ENCODE data around the gene TMC7.
"Not testable (repeated sequence)": the region's sequence is repeated elsewhere in the genome, so short reads cannot be mapped to it uniquely, and the experiment has no call there.

Gene TMC7

DNA sequence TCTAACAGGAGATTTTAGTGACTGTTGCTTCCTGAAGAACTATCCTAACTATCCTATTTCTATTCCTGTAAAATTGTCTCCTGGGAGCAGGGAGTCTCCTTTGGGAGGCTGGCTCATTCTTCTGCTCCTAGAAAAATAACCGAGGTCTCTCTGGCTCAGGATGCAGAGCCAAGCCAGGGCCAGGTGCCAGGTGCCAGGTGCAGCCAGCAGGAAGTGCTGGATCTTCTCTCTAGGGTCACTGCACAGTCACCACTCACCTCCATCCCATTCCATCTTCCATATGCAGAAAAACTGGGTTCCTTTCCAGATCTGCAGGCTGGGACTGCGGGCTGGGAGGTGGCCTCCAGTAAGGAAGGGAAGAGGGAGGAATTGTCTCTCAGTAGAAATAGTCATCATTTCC is 3.8 kb upstream of the TMC7 start:
- no peak for DNase-seq (ENCODE audit: low read depth)

DNA sequence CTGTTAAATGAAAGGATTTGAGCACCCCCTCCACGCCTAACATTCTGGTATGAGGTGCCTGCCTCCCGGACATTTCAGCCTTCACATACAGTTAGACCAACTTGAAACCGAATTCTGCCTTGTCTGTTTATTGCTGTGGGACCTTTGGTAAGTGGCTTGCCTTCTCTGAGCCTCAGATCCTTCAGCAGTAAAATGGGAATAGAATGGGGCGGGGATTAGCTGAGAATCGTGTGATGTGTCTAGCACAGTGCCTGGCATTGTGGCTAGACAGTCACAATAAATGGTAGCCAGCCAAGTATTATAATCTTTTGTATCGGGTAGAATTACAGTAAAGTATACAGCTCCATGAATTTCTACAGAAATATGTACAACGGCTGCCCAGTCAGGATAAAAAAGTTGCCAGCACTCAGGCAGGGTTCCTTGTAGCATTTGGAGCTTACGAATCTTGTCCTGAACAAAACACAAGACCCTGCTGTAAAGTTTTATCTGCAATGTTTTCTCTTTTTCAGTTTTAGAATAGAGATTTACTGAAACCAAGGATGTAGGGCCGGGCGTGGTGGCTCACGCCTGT is 786 bp downstream of the TMC7 start:
- no peak for DNase-seq (ENCODE audit: low read depth)

GRCh38 chr16:18985256-18985655 is 1.5 kb downstream of the TMC7 start:
- not testable (repeated sequence) for DNase-seq (ENCODE audit: low read depth)

GRCh38 chr16:18991731-18992130 is 8.0 kb downstream of the TMC7 start:
- not testable (repeated sequence) for DNase-seq (ENCODE audit: low read depth)

- not testable (repeated sequence) for DNase-seq (ENCODE audit: low read depth)
These were observed 9.8 kb downstream of the TMC7 start for GRCh38 chr16:18993531-18993930.

DNA sequence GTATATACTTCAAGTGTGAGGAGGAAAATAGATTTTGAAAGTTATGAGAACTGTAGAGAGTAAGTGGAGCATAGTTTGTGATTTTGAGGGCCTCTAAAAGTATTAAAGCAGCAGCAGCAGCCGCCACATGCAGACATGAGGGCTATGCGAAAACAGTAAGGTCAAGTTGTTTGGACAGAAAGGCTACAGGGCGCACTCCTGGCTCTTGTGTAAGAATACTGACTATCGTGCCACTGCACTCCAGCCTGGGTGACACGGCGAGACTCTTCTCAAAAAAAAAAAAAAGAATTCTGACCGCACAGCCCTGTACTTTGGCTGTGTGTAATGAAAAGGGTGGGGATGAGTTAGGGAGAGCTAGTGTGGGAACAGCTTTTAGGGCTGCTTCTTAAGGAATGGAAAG is 10.4 kb downstream of the TMC7 start:
- not testable (repeated sequence) for DNase-seq (ENCODE audit: low read depth)

DNA sequence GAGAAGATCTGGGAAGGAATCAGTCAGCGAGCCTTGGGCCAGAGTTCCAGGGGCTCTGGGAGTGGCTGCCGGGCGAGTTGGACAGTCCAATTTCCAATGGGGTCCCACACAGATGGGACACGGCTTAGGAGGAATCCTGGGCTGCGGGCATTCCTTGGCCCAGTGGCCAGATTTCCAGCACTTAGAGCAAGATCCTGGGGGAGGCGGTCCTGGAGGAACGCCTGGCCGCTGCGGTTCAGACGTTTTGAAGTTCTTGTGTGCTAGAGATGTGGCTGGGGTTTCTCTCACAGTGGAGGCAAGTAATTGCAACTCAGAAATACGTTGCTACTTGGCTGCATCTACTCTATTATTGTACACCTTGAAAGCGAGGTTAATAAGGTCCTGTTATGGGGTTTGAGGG is 11.7 kb downstream of the TMC7 start:
- DNase-seq (ENCODE audit: low read depth) = not testable (repeated sequence)

GRCh38 chr16:18996536-18996935 is 12.8 kb downstream of the TMC7 start:
- not testable (repeated sequence) for DNase-seq (ENCODE audit: low read depth)

GRCh38 chr16:18997001-18997400 is 13.3 kb downstream of the TMC7 start:
- DNase-seq (ENCODE audit: low read depth) = not testable (repeated sequence)

DNA sequence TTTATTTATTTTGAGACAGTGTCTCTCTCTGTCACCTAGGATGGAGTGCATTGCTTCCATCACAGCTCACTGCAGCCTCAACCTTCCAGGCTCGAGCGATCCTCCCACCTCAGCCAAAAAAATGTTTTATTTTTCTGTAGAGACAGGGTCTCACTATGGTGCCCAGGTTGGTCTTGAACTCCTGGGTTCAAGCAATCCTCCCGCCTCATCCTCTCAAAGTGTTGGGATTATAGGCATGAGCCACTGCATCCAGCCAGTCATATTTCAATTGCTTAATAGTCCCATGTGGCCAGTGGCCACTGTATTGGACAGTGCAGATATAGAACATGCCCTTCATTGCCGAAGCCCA is 15.3 kb downstream of the TMC7 start:
- no peak for DNase-seq (ENCODE audit: low read depth)

- peak; percentile 15 for DNase-seq (ENCODE audit: low read depth)
These were observed 18.1 kb downstream of the TMC7 start for GRCh38 chr16:19001788-19002187.

- no peak for DNase-seq (ENCODE audit: low read depth)
These were observed 20.2 kb downstream of the TMC7 start for GRCh38 chr16:19003935-19004334.

- DNase-seq (ENCODE audit: low read depth) = no peak
These were observed 22.1 kb downstream of the TMC7 start for GRCh38 chr16:19005561-19006445.

DNA sequence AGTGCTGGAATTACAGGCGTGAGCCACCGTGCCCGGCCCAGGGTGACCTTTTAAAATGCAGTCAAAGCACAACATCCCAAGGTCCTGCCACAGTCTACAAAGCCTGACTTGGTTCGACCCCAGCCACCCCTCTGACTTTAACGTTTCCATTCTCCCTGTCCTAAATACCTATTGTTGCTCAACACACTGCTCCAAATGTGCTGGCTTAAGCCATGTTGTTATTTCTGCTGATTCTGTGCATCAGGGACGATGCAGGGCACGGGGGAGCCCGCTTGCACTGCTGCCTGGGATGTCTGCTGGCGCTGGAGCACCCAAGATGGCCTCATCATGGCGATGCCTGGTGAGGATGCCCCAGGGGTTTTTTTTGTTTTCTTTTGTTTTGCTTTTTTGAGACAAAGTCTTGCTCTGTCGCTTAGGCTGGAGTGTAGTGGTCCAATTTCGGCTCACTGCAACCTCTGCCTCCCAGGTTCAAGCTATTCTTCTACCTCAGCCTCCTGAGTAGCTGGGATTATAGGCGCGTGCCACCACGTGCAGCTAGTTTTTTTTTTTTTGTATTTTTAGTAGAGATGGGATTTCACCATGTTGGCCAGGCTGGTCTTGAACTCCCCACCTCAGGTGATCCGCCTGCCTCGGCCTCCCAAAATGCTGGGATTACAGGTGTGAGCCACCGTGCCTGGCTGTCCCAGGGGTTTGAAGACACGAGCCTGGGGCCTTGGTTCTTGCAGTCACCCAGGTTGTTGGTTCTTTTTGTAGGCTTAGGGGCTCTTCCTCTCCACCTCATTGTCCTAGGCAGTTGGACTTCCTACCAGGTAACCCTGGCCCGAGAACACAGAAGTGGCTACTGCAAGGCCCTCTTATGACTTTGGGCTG is 22.9 kb downstream of the TMC7 start:
- no peak for DNase-seq (ENCODE audit: low read depth)

GRCh38 chr16:19008245-19009169 is 24.8 kb downstream of the TMC7 start:
- DNase-seq (ENCODE audit: low read depth) = peak; percentile 72

DNA sequence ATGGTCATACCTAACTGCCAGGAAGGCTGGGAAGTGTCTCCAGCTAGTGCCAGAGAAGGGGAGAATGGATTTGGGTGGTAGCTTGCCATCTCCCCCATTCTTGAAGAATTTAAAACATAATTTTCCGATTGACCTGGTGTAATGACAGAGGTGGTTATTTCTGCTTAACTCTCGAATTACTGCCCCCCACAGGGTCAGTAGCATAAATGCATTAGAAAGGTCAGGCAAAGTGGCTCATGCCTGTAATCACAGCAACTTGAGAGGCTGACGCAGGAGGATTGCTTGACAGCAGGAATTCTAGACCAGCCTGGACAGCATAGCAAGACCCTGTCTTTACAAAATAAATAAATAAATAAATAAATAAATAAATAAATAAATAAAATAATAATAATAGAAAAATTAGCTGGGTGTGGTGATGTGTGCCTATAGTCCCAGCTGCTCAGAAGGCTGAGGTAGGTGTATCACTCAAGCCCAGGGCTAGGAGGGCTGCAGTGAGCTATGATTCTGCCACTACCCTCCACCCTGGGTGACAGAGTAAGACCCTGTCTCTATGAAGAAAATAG is 27.5 kb downstream of the TMC7 start:
- DNase-seq (ENCODE audit: low read depth) = no peak

- peak; percentile 5 for DNase-seq (ENCODE audit: low read depth)
These were observed 30.7 kb downstream of the TMC7 start for GRCh38 chr16:19014461-19014860.

GRCh38 chr16:19017179-19017578 is 33.4 kb downstream of the TMC7 start:
- no peak for DNase-seq (ENCODE audit: low read depth)

- DNase-seq (ENCODE audit: low read depth) = no peak
These were observed 37.0 kb downstream of the TMC7 start for GRCh38 chr16:19020689-19021088.

- DNase-seq (ENCODE audit: low read depth) = no peak
These were observed 38.0 kb downstream of the TMC7 start for GRCh38 chr16:19021747-19022146.

DNA sequence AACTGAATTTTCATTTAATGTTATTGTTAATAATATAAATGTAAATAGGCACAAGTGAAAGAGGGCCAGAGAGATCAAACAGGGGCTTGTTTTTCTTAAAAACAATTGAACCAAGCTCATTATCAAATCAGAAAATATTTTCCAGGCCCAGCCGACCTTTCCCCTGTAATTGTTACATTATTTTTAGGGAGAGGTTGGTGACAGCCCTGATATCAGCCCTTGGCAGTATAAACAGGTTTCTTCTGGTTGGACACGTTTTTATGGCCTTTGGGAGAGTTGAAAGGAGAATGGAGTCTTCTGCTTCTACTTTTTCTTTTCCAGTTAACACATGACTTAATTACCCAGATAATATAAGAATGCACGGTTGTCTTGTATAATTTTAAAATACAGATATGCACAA is 43.7 kb downstream of the TMC7 start:
- DNase-seq (ENCODE audit: low read depth) = no peak
